Suprapubic skin (tissue), 3 donors: Measurements from ENCODE around the gene FAM237A.

Experiments used
- POLR2AphosphoS5 ChIP-seq, 3 donors: sonication (generic); formaldehyde crosslinking; IDR thresholded peaks; one replicate each; pipeline ENCODE4 v1.6.1; 2017; ENCODE audit warnings: antibody characterized with exemption in 3 of 3
- TF ChIP-seq, protein P1 (sequence below), 2 donors: fragments of 200-600 bp in 1 of 2; fragments of 450-650 bp in 1 of 2; sonication (generic) in 1 of 2; IDR thresholded peaks; one replicate each; pipeline ENCODE4 v1.5.1; 2016 to 2019; ENCODE audit warnings: antibody characterized with exemption in 2 of 2, mild to moderate bottlenecking in 1 of 2, moderate library complexity in 1 of 2

DNA sequence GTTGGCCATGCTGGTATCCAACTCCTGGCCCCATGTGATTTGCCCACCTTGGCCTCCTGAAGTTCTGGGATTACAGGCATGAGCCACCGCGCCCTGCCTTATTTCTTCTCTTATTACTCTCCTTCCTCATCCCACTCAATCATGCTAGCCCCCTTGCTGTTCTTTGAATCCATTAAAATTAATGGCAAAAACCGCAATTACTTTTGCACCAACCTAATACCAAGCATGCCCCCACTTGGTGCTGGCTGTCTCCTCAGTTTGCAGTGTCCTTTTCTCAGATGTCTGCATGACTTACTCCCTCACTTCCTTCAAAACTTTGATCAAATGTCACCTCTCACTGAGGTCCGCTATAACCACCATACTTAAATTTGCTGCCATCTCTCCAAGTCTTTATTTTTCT, 41.3 kb downstream of the FAM237A start:
- TF ChIP-seq, protein P1, sequence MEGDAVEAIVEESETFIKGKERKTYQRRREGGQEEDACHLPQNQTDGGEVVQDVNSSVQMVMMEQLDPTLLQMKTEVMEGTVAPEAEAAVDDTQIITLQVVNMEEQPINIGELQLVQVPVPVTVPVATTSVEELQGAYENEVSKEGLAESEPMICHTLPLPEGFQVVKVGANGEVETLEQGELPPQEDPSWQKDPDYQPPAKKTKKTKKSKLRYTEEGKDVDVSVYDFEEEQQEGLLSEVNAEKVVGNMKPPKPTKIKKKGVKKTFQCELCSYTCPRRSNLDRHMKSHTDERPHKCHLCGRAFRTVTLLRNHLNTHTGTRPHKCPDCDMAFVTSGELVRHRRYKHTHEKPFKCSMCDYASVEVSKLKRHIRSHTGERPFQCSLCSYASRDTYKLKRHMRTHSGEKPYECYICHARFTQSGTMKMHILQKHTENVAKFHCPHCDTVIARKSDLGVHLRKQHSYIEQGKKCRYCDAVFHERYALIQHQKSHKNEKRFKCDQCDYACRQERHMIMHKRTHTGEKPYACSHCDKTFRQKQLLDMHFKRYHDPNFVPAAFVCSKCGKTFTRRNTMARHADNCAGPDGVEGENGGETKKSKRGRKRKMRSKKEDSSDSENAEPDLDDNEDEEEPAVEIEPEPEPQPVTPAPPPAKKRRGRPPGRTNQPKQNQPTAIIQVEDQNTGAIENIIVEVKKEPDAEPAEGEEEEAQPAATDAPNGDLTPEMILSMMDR (IDR thresholded peaks at IDR 0.05): no peak
- TF ChIP-seq POLR2AphosphoS5 (IDR thresholded peaks at IDR 0.05): no peak
